Panc1 (cell line): ENCODE data around the gene METTL2A.
"Not testable (repeated sequence)": the region's sequence is repeated elsewhere in the genome, so short reads cannot be mapped to it uniquely, and the experiment has no call there.

Experiments
- POLR2AphosphoS5 ChIP-seq: IDR thresholded peaks from 2 replicates; pipeline ENCODE4 v1.6.1; 2012; ENCODE audit warnings: mild to moderate bottlenecking, low read depth, low read length, moderate library complexity
- SIN3A ChIP-seq: IDR thresholded peaks from 2 replicates; pipeline ENCODE4 v1.6.1; 2012; ENCODE audit warnings: low read depth, mild to moderate bottlenecking, low read length, moderate library complexity, borderline replicate concordance; ENCODE audit not compliant: insufficient read depth
- TF ChIP-seq, protein P1 (sequence below), 2 experiments: IDR thresholded peaks; 2 replicates each; pipeline ENCODE4 v1.6.1; 2011 to 2012; ENCODE audit warnings: low read depth in 2 of 2, control low read depth in 1 of 2, low read length in 1 of 2, mild to moderate bottlenecking in 1 of 2, moderate library complexity in 1 of 2; ENCODE audit not compliant: insufficient read depth in 1 of 2
- TF ChIP-seq, protein P2 (sequence below): fragments of 450-650 bp; IDR thresholded peaks from 2 replicates; pipeline ENCODE4 v1.5.1; 2017; ENCODE audit warnings: mild to moderate bottlenecking

DNA sequence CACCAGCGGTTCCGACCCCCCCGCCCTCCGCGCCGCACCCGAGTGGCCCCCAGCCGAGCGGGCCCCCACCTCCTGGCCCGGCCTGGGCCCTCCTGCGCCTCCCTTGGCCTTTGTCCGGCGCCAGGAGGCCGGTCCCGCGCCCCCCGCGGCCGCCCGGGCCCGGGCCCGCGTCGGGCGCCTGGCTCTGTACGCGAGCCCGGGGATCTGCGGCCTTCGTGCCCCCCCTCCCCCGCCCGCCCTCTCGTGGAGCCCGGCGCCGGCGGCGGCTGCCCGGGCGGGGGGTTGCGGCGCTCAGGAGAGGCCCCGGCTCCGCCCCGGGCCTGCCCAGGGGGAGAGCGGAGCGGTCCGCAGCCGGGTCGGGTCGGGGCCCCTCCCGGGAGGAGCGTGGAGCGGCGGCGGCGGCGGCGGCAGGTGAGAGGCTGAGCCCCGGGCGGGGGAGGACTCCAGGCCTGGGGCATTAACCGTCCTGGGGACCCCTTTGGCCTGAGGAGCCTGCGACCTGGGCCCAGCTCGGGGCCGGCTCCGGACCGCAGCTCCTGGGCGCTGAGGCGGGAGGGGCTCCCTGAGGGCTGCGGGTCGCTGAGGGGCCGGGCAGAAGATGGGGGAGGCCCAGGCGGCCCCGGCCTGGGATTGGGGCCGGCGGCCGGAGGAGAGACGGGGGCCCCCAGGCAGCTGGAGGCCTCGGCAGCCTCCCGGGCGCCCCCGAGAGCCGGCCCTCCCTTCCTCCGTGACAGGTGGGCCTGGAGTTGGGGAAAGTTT lies 55.4 kb downstream of the METTL2A start:
- TF ChIP-seq POLR2AphosphoS5, SIN3A: not testable (repeated sequence)
- TF ChIP-seq, protein P1, sequence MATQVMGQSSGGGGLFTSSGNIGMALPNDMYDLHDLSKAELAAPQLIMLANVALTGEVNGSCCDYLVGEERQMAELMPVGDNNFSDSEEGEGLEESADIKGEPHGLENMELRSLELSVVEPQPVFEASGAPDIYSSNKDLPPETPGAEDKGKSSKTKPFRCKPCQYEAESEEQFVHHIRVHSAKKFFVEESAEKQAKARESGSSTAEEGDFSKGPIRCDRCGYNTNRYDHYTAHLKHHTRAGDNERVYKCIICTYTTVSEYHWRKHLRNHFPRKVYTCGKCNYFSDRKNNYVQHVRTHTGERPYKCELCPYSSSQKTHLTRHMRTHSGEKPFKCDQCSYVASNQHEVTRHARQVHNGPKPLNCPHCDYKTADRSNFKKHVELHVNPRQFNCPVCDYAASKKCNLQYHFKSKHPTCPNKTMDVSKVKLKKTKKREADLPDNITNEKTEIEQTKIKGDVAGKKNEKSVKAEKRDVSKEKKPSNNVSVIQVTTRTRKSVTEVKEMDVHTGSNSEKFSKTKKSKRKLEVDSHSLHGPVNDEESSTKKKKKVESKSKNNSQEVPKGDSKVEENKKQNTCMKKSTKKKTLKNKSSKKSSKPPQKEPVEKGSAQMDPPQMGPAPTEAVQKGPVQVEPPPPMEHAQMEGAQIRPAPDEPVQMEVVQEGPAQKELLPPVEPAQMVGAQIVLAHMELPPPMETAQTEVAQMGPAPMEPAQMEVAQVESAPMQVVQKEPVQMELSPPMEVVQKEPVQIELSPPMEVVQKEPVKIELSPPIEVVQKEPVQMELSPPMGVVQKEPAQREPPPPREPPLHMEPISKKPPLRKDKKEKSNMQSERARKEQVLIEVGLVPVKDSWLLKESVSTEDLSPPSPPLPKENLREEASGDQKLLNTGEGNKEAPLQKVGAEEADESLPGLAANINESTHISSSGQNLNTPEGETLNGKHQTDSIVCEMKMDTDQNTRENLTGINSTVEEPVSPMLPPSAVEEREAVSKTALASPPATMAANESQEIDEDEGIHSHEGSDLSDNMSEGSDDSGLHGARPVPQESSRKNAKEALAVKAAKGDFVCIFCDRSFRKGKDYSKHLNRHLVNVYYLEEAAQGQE (IDR thresholded peaks at IDR 0.05; ENCODE audit: insufficient read depth in 1 of 2, low read depth in 2 of 2, low read length in 1 of 2), result not testable (repeated sequence)
- TF ChIP-seq, protein P2, sequence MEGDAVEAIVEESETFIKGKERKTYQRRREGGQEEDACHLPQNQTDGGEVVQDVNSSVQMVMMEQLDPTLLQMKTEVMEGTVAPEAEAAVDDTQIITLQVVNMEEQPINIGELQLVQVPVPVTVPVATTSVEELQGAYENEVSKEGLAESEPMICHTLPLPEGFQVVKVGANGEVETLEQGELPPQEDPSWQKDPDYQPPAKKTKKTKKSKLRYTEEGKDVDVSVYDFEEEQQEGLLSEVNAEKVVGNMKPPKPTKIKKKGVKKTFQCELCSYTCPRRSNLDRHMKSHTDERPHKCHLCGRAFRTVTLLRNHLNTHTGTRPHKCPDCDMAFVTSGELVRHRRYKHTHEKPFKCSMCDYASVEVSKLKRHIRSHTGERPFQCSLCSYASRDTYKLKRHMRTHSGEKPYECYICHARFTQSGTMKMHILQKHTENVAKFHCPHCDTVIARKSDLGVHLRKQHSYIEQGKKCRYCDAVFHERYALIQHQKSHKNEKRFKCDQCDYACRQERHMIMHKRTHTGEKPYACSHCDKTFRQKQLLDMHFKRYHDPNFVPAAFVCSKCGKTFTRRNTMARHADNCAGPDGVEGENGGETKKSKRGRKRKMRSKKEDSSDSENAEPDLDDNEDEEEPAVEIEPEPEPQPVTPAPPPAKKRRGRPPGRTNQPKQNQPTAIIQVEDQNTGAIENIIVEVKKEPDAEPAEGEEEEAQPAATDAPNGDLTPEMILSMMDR, result not testable (repeated sequence)
